Endothelial cell of umbilical vein (primary cell): ENCODE measurements around the gene SHFL. TPM values are rescaled to one million over a fixed set of nuclear protein-coding genes. Genes with fewer than 3 reads are reported as not detected.

Experiments
- BruUV-seq: library from RNA; stranded (reverse); fragments of 400-500 nt; replicated peaks from 2 replicates; lab custom pipeline; 2021; lab: Mats Ljungman, UMichigan
- CTCF ChIA-PET: fragments of 300-600, 350-600 bp; sonication (Branson Sonifier 250); formaldehyde crosslinking; loops from one replicate; lab custom pipeline; 2021; ENCODE audit warnings: antibody characterized with exemption, inconsistent platforms; lab: Charles Lee
- POLR2A ChIA-PET: fragments of 300-600, 350-600 bp; sonication (Branson Sonifier 250); formaldehyde crosslinking; loops from one replicate; lab custom pipeline; 2021; ENCODE audit warnings: antibody characterized with exemption, inconsistent platforms; lab: Charles Lee
- DNase-seq: peaks from one replicate; pipeline ENCODE4 v3.0.0-alpha.2; 2011; ENCODE audit warnings: low read depth, low spot score
- FAIRE-seq: peaks from 2 replicates; lab custom pipeline; 2011; peaks lifted over from hg19 to GRCh38; lab: Jason Lieb, UNC
- H2AFZ ChIP-seq: 2 replicates; pipeline ENCODE4 v1.6.0; 2012; ENCODE audit warnings: low read depth, low read length, control low read depth, inconsistent platforms
- H3K27ac ChIP-seq: 2 replicates; pipeline ENCODE4 v1.5.1; 2011; ENCODE audit warnings: low read depth, mild to moderate bottlenecking, control low read depth, low read length, moderate library complexity; ENCODE audit not compliant: insufficient read depth
- H3K27me3 ChIP-seq, 2 experiments: 2 replicates each; pipeline versions ENCODE4 v1.6.0 to v1.6.1; 2011; ENCODE audit warnings: low read length in 2 of 2, mixed read lengths in 1 of 2; ENCODE audit not compliant: control insufficient read depth in 2 of 2, insufficient read depth in 2 of 2
- H3K36me3 ChIP-seq, 2 experiments: 2 replicates in 1 of 2; 3 replicates in 1 of 2; pipeline ENCODE4 v1.5.1; 2011; ENCODE audit warnings: low read length in 2 of 2, mild to moderate bottlenecking in 1 of 2, moderate library complexity in 1 of 2; ENCODE audit not compliant: control insufficient read depth in 2 of 2, insufficient read depth in 2 of 2; ENCODE audit errors: extremely low read depth in 1 of 2
- H3K4me1 ChIP-seq: 3 replicates; pipeline ENCODE4 v1.5.1; 2011; ENCODE audit warnings: mild to moderate bottlenecking, low read length; ENCODE audit not compliant: control insufficient read depth, insufficient read depth; ENCODE audit errors: extremely low read depth
- H3K4me2 ChIP-seq: 2 replicates; pipeline ENCODE4 v1.6.1; 2011; ENCODE audit warnings: low read length, control low read depth, mixed read lengths; ENCODE audit not compliant: insufficient read depth
- H3K4me3 ChIP-seq, 3 experiments: fragments of 200-600 bp in 1 of 3; sonication (generic), shearing (Covaris generic) in 1 of 3; replicated peaks in 1 of 3; 2 replicates each; pipeline ENCODE4 v1.5.1; 2011 to 2016; ENCODE audit warnings: control low read depth in 3 of 3, low read length in 3 of 3, mild to moderate bottlenecking in 2 of 3, inconsistent platforms in 1 of 3, low read depth in 1 of 3, moderate library complexity in 1 of 3; ENCODE audit not compliant: insufficient read depth in 1 of 3
- H3K79me2 ChIP-seq: 2 replicates; pipeline ENCODE4 v1.6.0; 2012; ENCODE audit warnings: low read length, inconsistent platforms; ENCODE audit not compliant: control insufficient read depth, insufficient read depth
- H3K9ac ChIP-seq: replicated peaks from 2 replicates; pipeline ENCODE3; 2011; ENCODE audit warnings: low read length, control low read depth; ENCODE audit not compliant: insufficient read depth; ENCODE audit errors: extremely low read depth
- H3K9me1 ChIP-seq: replicated peaks from 3 replicates; pipeline ENCODE4 v1.6.0; 2011; ENCODE audit warnings: mild to moderate bottlenecking, low read length; ENCODE audit not compliant: control insufficient read depth, insufficient read depth; ENCODE audit errors: extremely low read depth
- H3K9me3 ChIP-seq: replicated peaks from 2 replicates; pipeline ENCODE4 v1.5.1; 2012; ENCODE audit warnings: low read length, inconsistent platforms; ENCODE audit not compliant: control insufficient read depth, insufficient read depth
- H4K20me1 ChIP-seq: replicated peaks from 2 replicates; pipeline ENCODE3; 2011; ENCODE audit warnings: mild to moderate bottlenecking, low read length; ENCODE audit not compliant: control insufficient read depth, insufficient read depth; ENCODE audit errors: extremely low read depth
- CTCF ChIP-seq, 2 donors: IDR thresholded peaks; 1 replicate in 1 of 2; 2 replicates in 1 of 2; pipeline ENCODE4 v1.5.1; 2011; ENCODE audit warnings: low read length in 2 of 2, mild to moderate bottlenecking in 2 of 2, moderate library complexity in 2 of 2, control low read depth in 1 of 2, inconsistent platforms in 1 of 2, low read depth in 1 of 2; ENCODE audit not compliant: insufficient read depth in 1 of 2; ENCODE audit errors: extremely low read depth in 1 of 2
- EZH2 ChIP-seq: IDR thresholded peaks from 2 replicates; pipeline ENCODE4 v1.6.1; 2012; ENCODE audit warnings: borderline replicate concordance, low read depth, mild to moderate bottlenecking, moderate library complexity, low read length, inconsistent platforms; ENCODE audit not compliant: severe bottlenecking
- FOS ChIP-seq: IDR thresholded peaks from 2 replicates; pipeline ENCODE4 v1.6.1; 2011; ENCODE audit warnings: mild to moderate bottlenecking, low read length, moderate library complexity, borderline replicate concordance; ENCODE audit not compliant: insufficient read depth
- GATA2 ChIP-seq: IDR thresholded peaks from 2 replicates; pipeline ENCODE4 v1.7.0; 2011; ENCODE audit warnings: low read depth, mild to moderate bottlenecking, moderate library complexity, mixed read lengths, low read length; ENCODE audit not compliant: insufficient read length, insufficient read depth
- JUN ChIP-seq: IDR thresholded peaks from 2 replicates; pipeline ENCODE4 v1.6.1; 2011; ENCODE audit warnings: borderline replicate concordance, low read depth; ENCODE audit not compliant: insufficient read length, insufficient read depth
- MAX ChIP-seq: IDR thresholded peaks from 2 replicates; pipeline ENCODE4 v1.6.1; 2011; ENCODE audit not compliant: insufficient read depth, insufficient read length
- MYC ChIP-seq: IDR thresholded peaks from one replicate; pipeline ENCODE4 v1.6.1; 2011; ENCODE audit warnings: mild to moderate bottlenecking, low read depth, low read length
- POLR2A ChIP-seq: IDR thresholded peaks from 2 replicates; pipeline ENCODE4 v1.6.1; 2012; ENCODE audit warnings: low read depth, mild to moderate bottlenecking, control low read depth, low read length
- POLR2AphosphoS5 ChIP-seq: IDR thresholded peaks from 2 replicates; pipeline ENCODE4 v1.6.1; 2012; ENCODE audit warnings: low read depth, mild to moderate bottlenecking, control low read depth, low read length, moderate library complexity; ENCODE audit not compliant: insufficient read depth
- dilution Hi-C: fragments of 300-500 bp; cut with MboI; formaldehyde crosslinking; loops from one replicate; pipeline ENCODE4 v1.15.0; 2019; ENCODE audit warnings: low sequenced_read_pairs; ENCODE audit not compliant: extremely low pct_ligation_motif_present
- intact Hi-C: fragments of 100-400 bp; cut with micrococcal nuclease; formaldehyde crosslinking; loops from one replicate; pipeline ENCODE4 v1.10.0; 2022
- polyA plus RNA-seq, 4 experiments: library from polyadenylated mRNA; depleted of rRNA in 3 of 4; stranded (reverse) in 3 of 4; unstranded in 1 of 4; fragments of >200 nt; gene quantifications; 2 replicates each; pipeline versions ENCODE4 v1.2.1 to v1.2.3, GENCODE V29; 2011 to 2012; ENCODE audit warnings: missing spikeins in 1 of 4
- total RNA-seq: library from RNA; stranded (reverse); gene quantifications from 2 replicates; pipeline ENCODE4 v1.2.3, GENCODE V29; 2021

The SHFL gene
- total and polyA plus RNA-seq, 2 donors (not counting 3 experiments of a cell fraction or from before 2014, with no cell fraction given): 34.4 to 36.9 TPM

- Histone ChIP-seq H3K4me3 (no peak overlapping the region), H3K9me3 (no peaks in the 10 kb centered on the region), H3K27ac (no peak overlapping the region), H3K9ac (no peak overlapping the region), H4K20me1 (no peaks in the 10 kb centered on the region), H3K36me3 (peaks cover 0 to 9% of the 10 kb centered on the region in 2 experiments), H2AFZ (no peak overlapping the region), H3K9me1 (no peaks in the 10 kb centered on the region), H3K27me3 (no peaks in the 10 kb centered on the region), H3K4me2 (no peak overlapping the region), H3K4me1 (peaks cover 2% of the 10 kb centered on the region), H3K79me2 (no peaks in the 10 kb centered on the region)
- no peak for DNase-seq
- ChIA-PET CTCF (interaction anchor here (1.1 to 1.5 kb wide), 2 partner anchors 29 to 57 kb away, joined by 3 to 4 read pairs; no protein-coding TSS in a partner anchor), POLR2A (no interaction called here)
- no peak for FAIRE-seq
- TF ChIP-seq POLR2AphosphoS5 (no peak), MYC (no peak), GATA2 (no peak), EZH2 (no peak), JUN (no peak), CTCF (IDR thresholded peaks at IDR 0.05; ENCODE audit: extremely low read depth in 1 of 2, insufficient read depth in 1 of 2, low read depth in 1 of 2, low read length in 2 of 2) (no peak), FOS (no peak), POLR2A (no peak), MAX (no peak)
- no TSS peak for BruUV-seq
- dilution Hi-C loops (no loop called here), intact Hi-C loops (no loop called here)
Measured at GRCh38 chr19:10084803-10085202, 1.3 kb upstream of the SHFL start.
